Activated effector memory CD4-positive, alpha-beta T cell treated with anti-CD3 and anti-CD28 coated beads, Interleukin-2, amount 50 U/mL, for 16 hours (primary cell): Measurements from ENCODE around the gene CBL.
"Not testable (repeated sequence)": the region's sequence is repeated elsewhere in the genome, so short reads cannot be mapped to it uniquely, and the experiment has no call there.

Source experiments
- DNase-seq: peaks from one replicate; pipeline ENCODE4 v3.0.0-alpha.2; 2020

The CBL gene

DNA sequence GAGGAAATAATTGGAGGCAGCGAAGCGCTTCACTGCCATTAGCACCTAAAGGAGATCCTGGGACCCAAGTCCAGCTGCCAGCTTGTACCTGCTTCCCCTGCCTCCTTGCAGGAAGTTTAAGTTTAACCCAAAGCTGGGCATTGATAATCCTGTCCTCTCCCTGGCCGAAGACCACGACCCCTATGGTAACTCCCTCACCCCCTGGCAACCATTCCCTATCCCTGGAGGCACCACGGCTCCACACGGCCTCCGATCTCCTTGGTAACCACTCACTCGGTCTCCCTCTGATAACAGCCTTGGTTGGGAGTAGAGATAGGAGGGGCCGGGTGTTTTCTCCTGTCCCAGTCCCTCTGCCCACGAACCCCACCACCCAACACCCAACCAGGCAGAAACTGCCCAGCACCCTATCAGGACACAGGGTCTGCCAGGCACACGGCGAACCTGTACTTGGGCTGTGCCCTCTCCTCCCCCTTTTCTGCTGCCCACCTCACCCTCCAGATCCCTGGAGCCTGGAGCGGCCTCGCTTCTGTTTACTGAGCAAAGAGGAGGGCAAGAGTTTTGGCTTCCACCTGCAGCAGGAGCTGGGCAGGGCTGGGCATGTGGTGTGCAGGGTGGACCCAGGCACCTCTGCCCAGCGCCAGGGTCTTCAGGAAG lies 20.0 kb upstream of the CBL start:
- no peak for DNase-seq

DNA sequence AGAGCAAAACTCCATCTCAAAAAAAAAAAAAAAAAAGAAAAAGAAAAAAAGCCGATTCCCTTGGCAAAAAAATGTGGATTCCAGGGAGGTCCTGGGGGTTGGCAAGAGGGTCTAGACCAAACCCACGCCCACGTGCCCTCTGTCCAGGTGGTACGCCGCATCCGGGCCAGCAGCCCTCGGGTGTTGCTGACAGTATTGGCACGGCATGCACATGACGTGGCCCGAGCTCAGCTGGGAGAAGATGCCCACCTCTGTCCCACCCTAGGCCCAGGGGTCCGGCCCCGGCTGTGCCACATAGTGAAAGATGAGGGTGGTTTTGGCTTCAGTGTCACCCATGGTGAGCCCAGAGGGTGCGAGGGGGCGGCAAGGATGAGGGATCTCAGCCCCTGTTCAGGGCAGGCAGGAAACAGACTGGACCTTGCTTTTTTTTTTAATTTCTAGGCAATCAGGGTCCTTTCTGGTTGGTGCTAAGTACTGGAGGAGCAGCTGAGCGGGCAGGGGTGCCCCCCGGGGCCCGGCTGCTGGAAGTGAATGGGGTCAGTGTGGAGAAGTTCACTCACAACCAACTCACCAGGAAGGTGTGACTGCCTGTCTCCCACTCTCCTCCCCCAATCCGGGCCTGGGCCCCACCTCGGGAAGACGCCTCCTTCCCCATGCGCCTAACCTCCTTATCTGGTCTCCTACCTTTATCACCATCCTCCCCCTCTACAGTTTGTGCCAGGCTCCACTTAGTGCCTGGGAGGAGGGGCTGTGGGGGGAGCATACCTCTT lies 18.8 kb upstream of the CBL start:
- no peak for DNase-seq

- DNase-seq: no peak
These were observed 18.1 kb upstream of the CBL start for GRCh38 chr11:119188067-119188466.

GRCh38 chr11:119188887-119189286 lies 17.3 kb upstream of the CBL start:
- DNase-seq: no peak

DNA sequence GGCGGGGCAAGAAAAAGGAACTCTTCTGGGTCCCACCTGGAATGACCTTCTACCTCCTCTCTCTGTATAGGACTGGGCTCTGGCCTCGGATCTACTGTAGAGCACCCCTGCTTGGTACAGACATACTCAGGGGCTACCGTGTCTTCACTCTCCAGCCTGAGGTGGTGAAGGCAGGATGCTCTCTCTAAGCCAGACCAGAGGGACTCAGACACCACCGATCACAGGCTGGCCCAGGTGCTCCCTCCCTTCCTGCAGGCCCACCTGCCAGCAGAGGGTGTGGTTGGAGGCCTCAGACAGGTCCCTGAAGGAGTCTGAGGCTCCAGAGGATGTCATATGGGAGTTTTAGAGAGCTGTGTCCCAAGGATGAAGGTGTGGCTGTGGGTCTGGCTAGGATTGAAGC lies 16.7 kb upstream of the CBL start:
- no peak for DNase-seq

DNA sequence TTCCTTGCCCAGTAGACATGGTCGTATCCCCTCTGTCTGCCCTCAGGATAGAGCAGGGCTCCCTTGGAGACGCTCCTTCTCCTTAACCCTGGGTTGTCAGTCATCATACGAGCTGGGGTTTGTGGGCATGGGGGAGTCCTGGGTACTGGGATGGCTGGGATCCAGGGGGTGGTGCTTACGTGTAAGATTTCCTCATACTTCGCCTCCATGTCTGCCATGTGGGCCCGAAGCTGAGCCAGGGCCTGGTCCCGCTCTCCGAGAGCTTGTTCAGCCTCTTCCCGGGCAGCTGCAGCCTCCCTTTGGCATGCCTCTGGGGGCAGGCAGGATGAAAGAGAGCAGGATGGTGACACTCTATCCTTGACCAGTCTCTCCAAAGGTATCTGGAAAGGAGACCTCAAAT lies 15.6 kb upstream of the CBL start:
- DNase-seq: no peak

- DNase-seq: not testable (repeated sequence)
These were observed 14.9 kb upstream of the CBL start for GRCh38 chr11:119191265-119191664.

GRCh38 chr11:119192111-119192510 lies 14.0 kb upstream of the CBL start:
- no peak for DNase-seq

DNA sequence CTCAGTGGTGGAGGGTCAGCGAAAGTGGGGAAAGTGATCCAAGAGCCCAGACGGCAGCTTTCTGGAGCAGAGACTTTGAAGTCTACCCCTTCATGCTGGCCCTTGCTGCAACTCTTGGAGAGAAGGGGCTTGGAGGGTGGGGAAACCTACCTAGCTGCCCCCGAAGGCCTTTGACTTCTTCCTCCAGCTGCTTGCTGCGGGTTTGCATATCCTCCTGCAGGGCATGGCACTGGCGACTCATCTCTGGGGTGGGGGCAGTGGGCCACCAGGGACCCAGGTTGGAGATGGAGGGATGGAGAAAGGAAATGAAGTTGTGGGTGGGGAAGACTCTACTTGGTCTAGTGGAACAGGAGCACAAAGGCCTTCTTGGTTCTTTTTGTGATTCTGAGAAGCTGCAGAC lies 13.1 kb upstream of the CBL start:
- DNase-seq: no peak

DNA sequence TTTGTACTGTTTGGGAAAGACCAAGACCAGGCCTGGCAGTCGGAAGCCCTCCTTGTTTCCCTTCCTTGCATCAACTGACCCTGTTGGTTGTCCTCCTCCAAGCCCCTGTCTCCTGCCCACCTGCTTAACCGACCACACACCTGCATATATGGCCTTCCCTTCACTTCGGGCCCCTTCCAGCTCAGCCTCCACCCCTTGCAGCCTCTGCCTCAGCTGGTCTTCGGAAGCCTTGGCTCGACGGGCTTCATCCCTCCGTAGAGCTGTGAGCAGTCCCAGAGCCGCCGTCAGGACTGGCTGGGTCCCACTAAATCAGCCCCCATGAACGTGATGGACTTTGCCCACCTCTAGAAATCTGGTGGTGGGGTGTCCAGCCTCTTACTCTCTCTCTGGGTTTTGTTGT lies 12.5 kb upstream of the CBL start:
- no peak for DNase-seq

DNA sequence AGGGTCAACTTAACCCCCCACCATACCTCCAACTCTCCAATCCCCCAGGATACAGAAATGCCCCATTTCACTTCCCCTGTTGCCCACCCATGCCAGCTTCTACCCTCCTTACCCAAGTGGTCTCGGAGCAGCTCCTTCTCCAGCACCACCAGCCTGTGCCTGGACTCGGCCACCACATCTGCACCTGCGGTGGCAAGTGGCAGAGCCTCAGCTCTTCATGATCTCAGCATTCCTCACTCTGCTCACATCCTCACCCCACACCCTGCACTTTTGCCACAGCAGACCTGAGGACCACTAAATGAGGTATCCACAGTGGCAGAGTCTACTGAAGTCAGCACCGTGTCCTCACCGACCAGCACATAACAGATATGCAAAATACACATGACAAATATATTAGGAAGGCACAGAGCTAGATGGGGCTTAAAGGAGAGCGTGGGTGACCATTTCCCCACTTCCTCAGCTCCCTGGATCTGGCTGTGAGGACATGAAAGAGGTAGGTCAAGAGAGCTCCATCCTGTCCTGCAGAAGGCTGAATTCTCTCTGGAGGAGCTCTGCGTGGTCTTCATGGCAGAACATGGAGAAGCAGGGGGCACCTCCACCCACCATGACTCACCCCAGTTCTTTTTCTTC lies 11.2 kb upstream of the CBL start:
- no peak for DNase-seq

GRCh38 chr11:119195680-119196079 lies 10.5 kb upstream of the CBL start:
- no peak for DNase-seq

DNA sequence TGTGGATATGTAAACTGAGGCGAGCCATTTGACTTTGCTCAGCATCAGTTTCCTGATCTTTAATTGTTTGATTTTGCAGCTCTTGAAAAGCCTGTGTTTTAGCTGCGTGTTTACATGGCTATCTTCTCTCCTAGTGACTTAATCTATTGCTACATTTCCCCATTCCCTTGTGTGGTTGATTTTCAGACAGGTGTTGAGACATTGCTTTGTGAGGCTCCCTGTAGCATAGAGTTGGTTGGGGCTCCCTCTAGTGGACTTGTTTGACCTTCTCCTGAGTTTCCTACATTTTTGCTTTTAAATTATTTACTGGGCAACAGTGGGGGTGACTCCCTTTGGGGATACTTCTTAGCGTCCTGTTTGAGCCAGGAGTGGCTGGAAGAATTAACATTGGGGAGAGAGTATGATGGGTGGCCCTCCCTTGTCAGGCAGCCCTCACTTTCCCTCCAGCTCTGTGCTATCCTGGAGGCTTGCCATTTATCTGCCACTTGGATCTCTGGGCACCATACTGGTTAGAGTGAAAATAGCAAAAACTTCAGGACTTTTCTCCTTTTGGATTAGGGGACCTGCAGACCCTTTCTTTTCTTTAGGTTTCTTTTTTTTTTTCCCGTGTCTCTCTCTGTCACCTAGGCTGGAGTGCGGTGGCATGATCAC lies 9.2 kb upstream of the CBL start:
- peak; percentile 79 for DNase-seq

- DNase-seq: no peak
These were observed 7.2 kb upstream of the CBL start for GRCh38 chr11:119198925-119199324.

DNA sequence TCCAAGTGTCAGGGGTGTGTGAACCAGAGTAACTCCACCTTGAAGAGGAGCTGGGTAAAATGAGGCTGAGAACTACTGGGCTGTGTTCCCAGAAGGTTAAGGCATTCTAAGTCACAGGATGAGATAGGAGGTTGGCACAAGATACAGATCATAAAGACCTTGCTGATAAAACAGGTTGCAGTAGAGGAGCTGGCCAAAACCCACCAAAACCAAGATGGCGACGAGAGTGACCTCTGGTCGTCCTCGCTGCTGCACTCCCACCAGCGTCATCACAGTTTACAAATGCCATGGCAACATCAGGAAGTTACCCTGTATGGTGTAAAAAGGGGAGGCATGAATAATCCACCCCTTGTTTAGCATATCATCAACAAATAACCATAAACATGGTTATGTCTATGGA lies 4.9 kb upstream of the CBL start:
- DNase-seq: not testable (repeated sequence)

DNA sequence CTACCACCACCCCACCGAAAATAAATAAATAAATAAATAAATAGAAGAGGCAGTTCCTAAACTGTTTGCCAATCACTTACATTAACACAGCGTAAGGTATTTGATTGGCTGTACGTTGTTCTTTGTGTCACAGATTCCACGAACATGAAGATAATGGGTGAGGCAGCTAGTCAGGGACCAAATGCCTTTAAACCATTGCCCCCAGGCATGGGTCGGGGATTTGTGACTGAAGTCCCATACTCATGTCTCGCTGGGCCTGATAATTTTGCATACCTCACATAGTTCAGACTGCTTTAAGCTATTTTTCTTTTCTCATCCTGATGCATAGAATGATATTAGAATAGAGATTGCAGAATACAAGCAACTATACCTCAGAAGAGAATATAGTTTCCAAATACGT lies 3.6 kb upstream of the CBL start:
- no peak for DNase-seq

DNA sequence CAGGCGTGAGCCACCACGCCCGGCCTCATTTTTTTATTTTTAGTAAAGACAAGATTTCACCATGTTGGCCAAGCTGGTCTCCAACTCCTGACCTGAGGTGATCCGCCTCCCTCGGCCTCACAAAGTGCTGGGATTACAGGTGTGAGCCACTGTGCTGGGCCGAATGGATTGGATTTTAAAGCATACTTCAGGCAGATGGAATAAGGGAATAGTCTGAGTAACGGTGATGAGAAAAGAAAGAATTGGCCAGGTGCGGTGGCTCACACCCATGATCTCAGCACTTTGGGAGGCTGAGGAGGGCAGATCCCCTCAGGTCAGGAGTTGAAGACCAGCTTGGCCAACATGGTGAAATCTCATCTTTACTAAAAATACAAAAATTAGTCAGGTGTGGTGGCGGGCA lies 2.1 kb upstream of the CBL start:
- peak; percentile 19 for DNase-seq

DNA sequence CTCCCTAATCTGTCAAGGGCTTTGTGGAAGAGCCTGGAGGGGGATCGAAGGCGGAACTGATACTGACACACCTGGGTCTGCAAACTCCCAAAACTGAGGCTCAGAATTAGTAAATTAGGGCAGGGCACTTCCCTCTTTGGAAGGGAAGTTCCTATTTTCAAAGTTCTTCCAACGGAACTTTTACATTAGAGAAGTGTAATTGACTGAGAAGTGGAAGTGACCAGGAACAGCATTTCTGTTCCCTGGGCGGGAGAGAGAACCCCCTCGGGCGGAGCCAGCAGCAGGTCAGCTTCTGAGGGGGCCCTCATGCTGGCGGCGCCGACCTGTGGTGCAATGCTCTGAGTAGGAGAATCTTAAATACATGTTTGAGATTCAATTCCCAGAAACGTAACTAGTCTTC lies 1.1 kb upstream of the CBL start:
- DNase-seq: peak; percentile 61

DNA sequence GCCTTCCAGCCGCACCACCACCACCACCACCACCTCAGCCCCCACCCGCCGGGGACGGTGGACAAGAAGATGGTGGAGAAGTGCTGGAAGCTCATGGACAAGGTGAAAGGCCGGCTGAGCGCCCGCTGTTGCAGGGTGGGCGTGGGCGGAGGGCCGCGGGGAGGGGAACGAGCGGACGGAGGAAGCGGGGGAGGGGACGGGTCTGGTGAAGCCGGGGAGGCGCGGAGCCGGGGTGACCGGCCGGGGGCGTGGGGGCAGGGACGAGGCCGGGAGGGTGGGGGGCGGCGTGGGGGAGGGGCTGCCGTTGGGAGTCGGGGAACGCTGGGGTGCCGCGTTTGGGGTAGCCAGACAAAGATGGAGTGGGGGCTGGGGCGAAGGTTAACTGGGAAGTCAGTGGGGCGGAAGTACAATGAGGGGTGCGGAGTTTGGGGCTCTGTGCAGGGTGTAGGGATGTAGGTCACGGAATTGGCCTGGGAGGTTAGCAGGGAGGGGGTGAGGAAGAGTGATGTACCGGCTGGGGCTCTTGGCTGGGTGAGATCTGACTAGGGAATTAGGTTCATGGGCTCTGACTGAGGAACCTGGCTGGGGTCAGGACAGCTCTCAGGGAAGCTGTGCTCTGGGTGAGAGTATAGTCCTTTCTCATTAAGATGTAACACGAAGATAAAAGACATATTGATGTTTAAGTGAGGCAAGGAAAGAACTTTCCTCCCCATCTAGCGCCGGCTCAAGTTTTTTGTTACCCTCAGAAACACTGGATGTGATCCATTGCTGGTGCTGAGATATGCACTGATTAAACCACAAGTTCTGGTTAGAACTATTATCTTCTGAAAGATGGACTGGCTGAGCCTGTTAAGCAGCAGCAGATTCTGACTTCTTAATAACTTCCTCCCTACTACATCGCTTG lies 624 bp downstream of the CBL start:
- peak; percentile 81 for DNase-seq

GRCh38 chr11:119207415-119207960 lies 1.3 kb downstream of the CBL start:
- no peak for DNase-seq

DNA sequence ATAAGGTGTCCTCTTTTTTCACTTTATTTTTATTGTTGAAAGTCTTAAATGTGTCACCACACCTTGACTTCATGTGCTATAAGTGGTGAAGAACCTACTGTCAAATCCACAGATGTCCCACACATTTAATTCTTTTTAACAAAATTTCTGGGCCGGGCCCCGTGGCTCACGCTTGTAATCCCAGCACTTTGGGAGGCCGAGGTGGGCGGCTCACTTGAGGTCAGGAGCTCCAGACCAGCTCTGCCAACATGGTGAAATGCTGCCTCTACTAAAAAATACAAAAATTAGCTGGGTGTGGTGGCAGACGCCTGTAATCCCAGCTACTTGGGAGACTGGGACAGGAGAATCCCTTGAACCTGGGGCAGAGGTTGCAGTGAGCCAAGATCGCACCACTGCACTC lies 3.0 kb downstream of the CBL start:
- no peak for DNase-seq

DNA sequence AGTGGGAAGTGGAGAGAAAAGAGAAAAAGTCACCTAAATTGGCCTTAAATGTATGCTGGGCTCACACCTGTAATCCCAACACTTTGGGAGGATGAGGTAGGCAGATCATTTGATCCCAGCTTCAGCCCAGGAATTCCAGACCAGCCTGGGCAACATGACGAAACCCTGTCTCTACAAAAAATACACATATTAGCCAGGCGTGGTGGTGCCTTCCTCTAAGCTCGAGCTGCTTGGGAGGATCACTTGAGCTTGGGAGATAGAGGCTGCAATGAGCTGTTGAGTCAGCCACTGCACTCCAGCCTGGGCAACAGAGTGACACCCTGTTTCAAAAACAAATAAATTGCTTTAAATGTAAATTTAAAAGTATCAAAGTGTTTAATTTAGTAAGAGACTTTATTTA lies 3.9 kb downstream of the CBL start:
- DNase-seq: no peak
